ENCODE data around the gene BSND.

DNA sequence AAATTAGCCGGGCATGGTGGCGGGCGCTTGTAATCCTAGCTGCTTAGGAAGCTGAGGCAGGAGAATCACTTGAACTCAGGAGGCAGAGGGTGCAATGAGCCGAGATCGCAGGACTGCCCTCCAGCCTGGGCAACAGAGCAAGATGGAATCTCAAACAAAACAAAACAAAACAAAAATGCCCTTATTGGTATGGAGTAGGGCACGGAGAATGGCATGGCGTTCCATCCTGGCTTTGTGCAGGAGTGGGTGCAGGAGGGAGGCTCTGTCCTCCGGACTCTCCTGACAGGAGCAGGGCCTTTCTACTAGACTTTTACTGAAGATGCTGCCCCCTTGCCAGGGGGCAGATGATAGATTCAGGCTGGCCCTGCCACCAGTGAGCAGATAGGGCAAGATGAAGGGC is 17.3 kb upstream of the BSND start:
- TF ChIP-seq TAF1 (IDR thresholded peaks at IDR 0.05; ENCODE audit: low read depth) (no peak), REST (IDR thresholded peaks at IDR 0.05; ENCODE audit: low read depth) (no peak)
